Liver (tissue), 9 donors: ENCODE data around the gene FASTK. TPM values are rescaled to one million over a fixed set of nuclear protein-coding genes. Genes with fewer than 3 reads are reported as not detected.

ENCODE experiments used
- DNase-seq: peaks from one replicate; pipeline ENCODE4 v3.0.0-alpha.2; 2017; ENCODE audit warnings: low spot score
- H3K27ac ChIP-seq, 2 donors: one replicate each; pipeline ENCODE4 v1.7.0; 2013; ENCODE audit warnings: inconsistent platforms in 2 of 2, low read length in 2 of 2, control low read depth in 1 of 2, low read depth in 1 of 2, mild to moderate bottlenecking in 1 of 2
- H3K27me3 ChIP-seq, 4 donors: one replicate each; pipeline versions ENCODE4 v1.6.1 to v1.7.0; 2013; ENCODE audit warnings: low read length in 3 of 4, inconsistent platforms in 1 of 4, mild to moderate bottlenecking in 1 of 4, moderate library complexity in 1 of 4; ENCODE audit not compliant: control insufficient read depth in 4 of 4, insufficient read depth in 4 of 4
- H3K36me3 ChIP-seq, 4 donors: one replicate each; pipeline versions ENCODE4 v1.6.1 to v1.7.0; 2013; ENCODE audit warnings: low read length in 3 of 4, mild to moderate bottlenecking in 3 of 4, low read depth in 1 of 4, moderate library complexity in 1 of 4; ENCODE audit not compliant: control insufficient read depth in 4 of 4, insufficient read depth in 3 of 4
- H3K4me1 ChIP-seq, 4 donors: one replicate each; pipeline versions ENCODE4 v1.6.1 to v1.7.0; 2013; ENCODE audit warnings: low read length in 3 of 4, mild to moderate bottlenecking in 3 of 4, moderate library complexity in 1 of 4; ENCODE audit not compliant: control insufficient read depth in 4 of 4, insufficient read depth in 4 of 4
- H3K4me3 ChIP-seq, 3 donors: one replicate each; pipeline versions ENCODE4 v1.6.1 to v1.7.0; 2013; ENCODE audit warnings: low read length in 3 of 3, control low read depth in 1 of 3, low read depth in 1 of 3, mild to moderate bottlenecking in 1 of 3
- H3K9ac ChIP-seq, 2 donors: one replicate each; pipeline ENCODE4 v1.7.0; 2013; ENCODE audit warnings: low read length in 2 of 2, mild to moderate bottlenecking in 2 of 2, moderate library complexity in 2 of 2, control low read depth in 1 of 2, low read depth in 1 of 2
- H3K9me3 ChIP-seq, 4 donors: one replicate each; pipeline versions ENCODE4 v1.6.1 to v1.7.0; 2013; ENCODE audit warnings: low read length in 3 of 4; ENCODE audit not compliant: control insufficient read depth in 4 of 4
- ATF3 ChIP-seq: IDR thresholded peaks from 2 replicates; pipeline ENCODE4 v1.6.1; 2016; ENCODE audit warnings: antibody characterized with exemption
- FOXA1 ChIP-seq: IDR thresholded peaks from 2 replicates; pipeline ENCODE4 v1.6.1; 2016; ENCODE audit warnings: antibody characterized with exemption
- FOXA2 ChIP-seq: IDR thresholded peaks from 2 replicates; pipeline ENCODE4 v1.6.1; 2016; ENCODE audit warnings: antibody characterized with exemption
- GABPA ChIP-seq, 2 donors: IDR thresholded peaks in 1 of 2; conservative IDR thresholded peaks in 1 of 2; 2 replicates each; pipeline ENCODE4 v1.6.1; 2016; ENCODE audit warnings: antibody characterized with exemption in 2 of 2, mild to moderate bottlenecking in 1 of 2, moderate library complexity in 1 of 2
- HNF4A ChIP-seq, 2 donors: conservative IDR thresholded peaks; 2 replicates each; pipeline ENCODE4 v1.6.1; 2016; ENCODE audit warnings: antibody characterized with exemption in 2 of 2, mild to moderate bottlenecking in 2 of 2
- HNF4G ChIP-seq: IDR thresholded peaks from 2 replicates; pipeline ENCODE4 v1.6.1; 2016; ENCODE audit warnings: antibody characterized with exemption
- NR2F2 ChIP-seq: IDR thresholded peaks from 2 replicates; pipeline ENCODE4 v1.6.1; 2016; ENCODE audit warnings: antibody characterized with exemption
- RAD21 ChIP-seq, 2 donors: IDR thresholded peaks; 2 replicates each; pipeline ENCODE4 v1.6.1; 2016; ENCODE audit warnings: antibody characterized with exemption in 2 of 2, mild to moderate bottlenecking in 2 of 2
- REST ChIP-seq: IDR thresholded peaks from 2 replicates; pipeline ENCODE4 v1.6.1; 2016; ENCODE audit warnings: antibody characterized with exemption, mild to moderate bottlenecking
- RXRA ChIP-seq, 2 donors: IDR thresholded peaks; 2 replicates each; pipeline ENCODE4 v1.6.1; 2017 to 2018; ENCODE audit warnings: antibody characterized with exemption in 2 of 2, mild to moderate bottlenecking in 1 of 2
- SP1 ChIP-seq: IDR thresholded peaks from 2 replicates; pipeline ENCODE4 v1.6.1; 2018; ENCODE audit warnings: antibody characterized with exemption, mild to moderate bottlenecking
- TAF1 ChIP-seq: conservative IDR thresholded peaks from 2 replicates; pipeline ENCODE4 v1.6.1; 2016; ENCODE audit warnings: antibody characterized with exemption, mild to moderate bottlenecking
- YY1 ChIP-seq: IDR thresholded peaks from 2 replicates; pipeline ENCODE4 v1.6.1; 2016; ENCODE audit warnings: antibody characterized with exemption, mild to moderate bottlenecking
- WGBS: extraction: QIAGEN DNeasy Blood & Tissue Kit; methylation state at CpG from one replicate; pipeline ENCODE4 v1.1.7; 2013; 5-methylcytosine and 5-hydroxymethylcytosine counted together
- polyA plus RNA-seq, 2 donors: library from polyadenylated mRNA; stranded (reverse) in 1 of 2; unstranded in 1 of 2; fragments of 200-250 nt in 1 of 2; fragments of >200 nt in 1 of 2; fragmentation: Nextera tagmentation in 1 of 2; extraction: Ambion mirVana in 1 of 2; gene quantifications; one replicate each; pipeline versions ENCODE4 v1.2.1 to v1.2.3, GENCODE V29; 2013 to 2015
- total RNA-seq, 2 donors: library from RNA; depleted of rRNA; stranded (reverse); fragments of >200 nt; gene quantifications; one replicate each; pipeline ENCODE4 v1.2.3, GENCODE V29; 2014
- TF ChIP-seq, protein P1 (sequence below): IDR thresholded peaks from 2 replicates; pipeline ENCODE4 v1.6.1; 2016; ENCODE audit warnings: antibody characterized with exemption
- TF ChIP-seq, protein P2 (sequence below): IDR thresholded peaks from 2 replicates; pipeline ENCODE4 v1.6.1; 2016; ENCODE audit warnings: antibody characterized with exemption
- donor health status: healthy.
- donor health status: healthy.
- donor health status: healthy.
- donor health status: healthy.
- donor health status: healthy.

FASTK gene
- total and polyA plus RNA-seq, 4 donors = 31.1 to 62.8 (median 43.7) TPM

- TF ChIP-seq GABPA (IDR thresholded peaks at IDR 0.05 in 1 of 2, conservative IDR thresholded peaks at IDR 0.05 in 1 of 2) (no peak), FOXA2 (no peak), TAF1 (no peak), FOXA1 (no peak)
Observed at GRCh38 chr7:151032936-151033863, 47.4 kb downstream of the FASTK start (continued).

DNA sequence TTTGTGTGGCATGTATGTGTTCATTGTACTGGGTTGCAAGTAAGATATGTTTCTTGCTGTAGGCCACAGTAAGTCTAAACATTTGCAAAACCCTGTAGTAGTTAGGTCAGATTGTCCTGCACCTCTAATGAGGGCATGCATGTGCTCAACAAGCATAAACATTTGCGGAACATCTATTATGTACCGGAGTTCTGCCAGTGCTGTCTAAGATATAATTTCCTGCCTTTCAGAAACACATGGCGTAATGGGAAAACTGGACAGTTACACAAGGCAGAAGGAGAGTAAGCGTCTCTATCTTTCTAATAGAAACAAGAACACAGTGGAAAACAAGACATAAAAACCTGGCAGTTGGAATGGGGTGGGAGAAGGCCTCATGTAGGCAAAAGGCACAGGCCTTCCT, 49.6 kb downstream of the FASTK start:
- WGBS = 95% methylated on average over 4 of the region's 4 CpGs

More for the DNA sequence above, 49.6 kb downstream of the FASTK start:
- no peaks in the 10 kb centered on the region for H3K9me3 ChIP-seq
- no peak overlapping the region for H3K9ac ChIP-seq
- no peak overlapping the region for H3K27ac ChIP-seq
- peaks cover 0 to 9% (median 4%) of the 10 kb centered on the region in 4 donors for H3K36me3 ChIP-seq
- no peak overlapping the region for H3K4me3 ChIP-seq
- DNase-seq = no peak
- TF ChIP-seq, protein P1, sequence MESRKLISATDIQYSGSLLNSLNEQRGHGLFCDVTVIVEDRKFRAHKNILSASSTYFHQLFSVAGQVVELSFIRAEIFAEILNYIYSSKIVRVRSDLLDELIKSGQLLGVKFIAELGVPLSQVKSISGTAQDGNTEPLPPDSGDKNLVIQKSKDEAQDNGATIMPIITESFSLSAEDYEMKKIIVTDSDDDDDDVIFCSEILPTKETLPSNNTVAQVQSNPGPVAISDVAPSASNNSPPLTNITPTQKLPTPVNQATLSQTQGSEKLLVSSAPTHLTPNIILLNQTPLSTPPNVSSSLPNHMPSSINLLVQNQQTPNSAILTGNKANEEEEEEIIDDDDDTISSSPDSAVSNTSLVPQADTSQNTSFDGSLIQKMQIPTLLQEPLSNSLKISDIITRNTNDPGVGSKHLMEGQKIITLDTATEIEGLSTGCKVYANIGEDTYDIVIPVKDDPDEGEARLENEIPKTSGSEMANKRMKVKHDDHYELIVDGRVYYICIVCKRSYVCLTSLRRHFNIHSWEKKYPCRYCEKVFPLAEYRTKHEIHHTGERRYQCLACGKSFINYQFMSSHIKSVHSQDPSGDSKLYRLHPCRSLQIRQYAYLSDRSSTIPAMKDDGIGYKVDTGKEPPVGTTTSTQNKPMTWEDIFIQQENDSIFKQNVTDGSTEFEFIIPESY = no peak
- TF ChIP-seq TAF1 (no peak), FOXA1 (no peak), RXRA (IDR thresholded peaks at IDR 0.05) (no peak), GABPA (IDR thresholded peaks at IDR 0.05 in 1 of 2, conservative IDR thresholded peaks at IDR 0.05 in 1 of 2) (no peak), REST (no peak), SP1 (no peak), YY1 (no peak), FOXA2 (no peak), RAD21 (IDR thresholded peaks at IDR 0.05) (no peak), NR2F2 (no peak), ATF3 (no peak), HNF4G (no peak), HNF4A (conservative IDR thresholded peaks at IDR 0.05) (no peak)
- TF ChIP-seq, protein P2, sequence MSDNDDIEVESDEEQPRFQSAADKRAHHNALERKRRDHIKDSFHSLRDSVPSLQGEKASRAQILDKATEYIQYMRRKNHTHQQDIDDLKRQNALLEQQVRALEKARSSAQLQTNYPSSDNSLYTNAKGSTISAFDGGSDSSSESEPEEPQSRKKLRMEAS = no peak
- H3K4me1 ChIP-seq = peaks cover 5 to 10% (median 8%) of the 10 kb centered on the region in 4 donors
- no peaks in the 10 kb centered on the region for H3K27me3 ChIP-seq
